GM19240 (cell line): ENCODE measurements around the gene MUC2.

Source experiments
- DNase-seq: peaks from one replicate; pipeline ENCODE4 v3.0.0; 2011; ENCODE audit warnings: low spot score; ENCODE audit not compliant: insufficient read length

The MUC2 gene

GRCh38 chr11:1118755-1119603 is 44.3 kb downstream of the MUC2 start:
- no peak for DNase-seq

GRCh38 chr11:1119604-1120146 is 45.0 kb downstream of the MUC2 start:
- no peak for DNase-seq

- DNase-seq = no peak
These were observed 46.1 kb downstream of the MUC2 start for GRCh38 chr11:1120532-1121330.

GRCh38 chr11:1121331-1121812 is 46.7 kb downstream of the MUC2 start:
- DNase-seq = no peak

- DNase-seq = no peak
These were observed 47.4 kb downstream of the MUC2 start for GRCh38 chr11:1121813-1122663.

GRCh38 chr11:1122664-1123002 is 48.0 kb downstream of the MUC2 start:
- no peak for DNase-seq

- no peak for DNase-seq
These were observed 49.3 kb downstream of the MUC2 start for GRCh38 chr11:1123970-1124369.
